ENCODE data around the gene TMEM184C. TPM values are rescaled to one million over a fixed set of nuclear protein-coding genes. Genes with fewer than 3 reads are reported as not detected.

TMEM184C gene
- polyA plus RNA-seq, 1 donor = 59.2 TPM

Other genes starting within 250 kb of the TMEM184C start
- 88.5 TPM for gene EDNRA, start 136.3 kb upstream of the TMEM184C start, polyA plus RNA-seq (ENCODE audit: insufficient read length)
- gene PRMT9, start 66.8 kb downstream of the TMEM184C start, polyA plus RNA-seq (ENCODE audit: insufficient read length) = 31.2 TPM
- gene ARHGAP10, start 114.7 kb downstream of the TMEM184C start, polyA plus RNA-seq (ENCODE audit: insufficient read length) = 18.4 TPM